Upper lobe of left lung (tissue), 6 donors: ENCODE data around the gene RPL5. TPM values are rescaled to one million over a fixed set of nuclear protein-coding genes. Genes with fewer than 3 reads are reported as not detected.
"Not testable (repeated sequence)": the region's sequence is repeated elsewhere in the genome, so short reads cannot be mapped to it uniquely, and the experiment has no call there.

Source experiments
- ATAC-seq, 2 donors: fragments of 200-7000 bp; cut with Tn5 transposase; one replicate each; pipeline ENCODE4 v1.9.1; 2022; ENCODE audit warnings: mild to moderate bottlenecking in 2 of 2, moderate library complexity in 2 of 2; ENCODE audit not compliant: low FRiP score in 2 of 2
- DNase-seq, 2 donors: peaks; one replicate each; pipeline ENCODE4 v3.0.0-alpha.2; 2019 to 2020
- H3K27ac ChIP-seq, 4 donors: fragments of 200-600 bp; sonication (generic); one replicate each; pipeline ENCODE4 v1.5.1; 2016 to 2019
- H3K27me3 ChIP-seq, 4 donors: fragments of 200-600 bp; sonication (generic); one replicate each; pipeline ENCODE4 v1.5.1; 2017 to 2019
- H3K36me3 ChIP-seq, 4 donors: fragments of 200-600 bp; sonication (generic); one replicate each; pipeline ENCODE4 v1.5.1; 2016 to 2019
- H3K4me1 ChIP-seq, 4 donors: fragments of 200-600 bp; sonication (generic); one replicate each; pipeline ENCODE4 v1.5.1; 2018 to 2019
- H3K4me3 ChIP-seq, 4 donors: fragments of 200-600 bp; sonication (generic); one replicate each; pipeline ENCODE4 v1.5.1; 2017 to 2019; ENCODE audit warnings: mild to moderate bottlenecking in 2 of 4, moderate library complexity in 1 of 4
- H3K9me3 ChIP-seq, 4 donors: fragments of 200-600 bp; sonication (generic); one replicate each; pipeline ENCODE4 v1.5.1; 2018 to 2019
- EP300 ChIP-seq, 4 donors: sonication (generic); formaldehyde crosslinking; IDR thresholded peaks; one replicate each; pipeline ENCODE4 v1.5.1; 2017; ENCODE audit warnings: antibody characterized with exemption in 4 of 4, control low read depth in 2 of 4
- POLR2A ChIP-seq, 4 donors: fragments of 450-650 bp; IDR thresholded peaks; one replicate each; pipeline ENCODE4 v1.5.1; 2016 to 2017; ENCODE audit warnings: antibody characterized with exemption in 4 of 4, mild to moderate bottlenecking in 2 of 4
- POLR2AphosphoS5 ChIP-seq, 2 donors: sonication (generic); formaldehyde crosslinking; IDR thresholded peaks; one replicate each; pipeline ENCODE4 v1.5.1; 2017; ENCODE audit warnings: antibody characterized with exemption in 2 of 2
- WGBS, 2 donors: methylation state at CpG; one replicate each; pipeline ENCODE4 v1.1.5; 2017 to 2018; 5-methylcytosine and 5-hydroxymethylcytosine counted together
- total RNA-seq, 6 donors: library from RNA; depleted of rRNA in 4 of 6; stranded (reverse); fragments of >200 nt in 4 of 6; gene quantifications; one replicate each; pipeline versions ENCODE4 v1.1.0 to v1.2.1, GENCODE V29; 2016 to 2021
- TF ChIP-seq, protein P1 (sequence below), 6 experiments: fragments of 450-650 bp in 4 of 6; fragments of 200-600 bp in 2 of 6; sonication (generic) in 2 of 6; IDR thresholded peaks; one replicate each; pipeline ENCODE4 v1.5.1; 2016 to 2019; ENCODE audit warnings: antibody characterized with exemption in 6 of 6
- donor health status: DM: no; HTN: no; CAD: no; lungs with moderate emphysema.
- donor health status: DM: no; HTN: yes; CAD: no; lungs with severe emphysema.

The RPL5 gene
- total RNA-seq, result 1,000 to 10,000 TPM in 1 of 6 donors, 100 to 1,000 TPM in 5; 716 to 1,207 (median 813) TPM

GRCh38 chr1:92831762-92832536 lies at the start of gene RPL5:
Gene RPL5 (plus strand): TSS chr1:92832040. CDS start chr1:92832115, 75 bp downstream.
- H3K27me3 ChIP-seq, result no peaks in the 10 kb centered on the region
- 0 to 1% methylated on average over 30 to 52 of the region's 57 CpGs for WGBS, 2 donors
- H3K4me3 ChIP-seq, result peak within 1 kb of the TSS; percentile 84 to 95 (median 91)
- peaks cover 21 to 48% (median 24%) of the 10 kb centered on the region in 4 donors for H3K4me1 ChIP-seq
- DNase-seq, result peak; percentile 96
- no peaks in the 10 kb centered on the region for H3K9me3 ChIP-seq
- TF ChIP-seq, protein P1, sequence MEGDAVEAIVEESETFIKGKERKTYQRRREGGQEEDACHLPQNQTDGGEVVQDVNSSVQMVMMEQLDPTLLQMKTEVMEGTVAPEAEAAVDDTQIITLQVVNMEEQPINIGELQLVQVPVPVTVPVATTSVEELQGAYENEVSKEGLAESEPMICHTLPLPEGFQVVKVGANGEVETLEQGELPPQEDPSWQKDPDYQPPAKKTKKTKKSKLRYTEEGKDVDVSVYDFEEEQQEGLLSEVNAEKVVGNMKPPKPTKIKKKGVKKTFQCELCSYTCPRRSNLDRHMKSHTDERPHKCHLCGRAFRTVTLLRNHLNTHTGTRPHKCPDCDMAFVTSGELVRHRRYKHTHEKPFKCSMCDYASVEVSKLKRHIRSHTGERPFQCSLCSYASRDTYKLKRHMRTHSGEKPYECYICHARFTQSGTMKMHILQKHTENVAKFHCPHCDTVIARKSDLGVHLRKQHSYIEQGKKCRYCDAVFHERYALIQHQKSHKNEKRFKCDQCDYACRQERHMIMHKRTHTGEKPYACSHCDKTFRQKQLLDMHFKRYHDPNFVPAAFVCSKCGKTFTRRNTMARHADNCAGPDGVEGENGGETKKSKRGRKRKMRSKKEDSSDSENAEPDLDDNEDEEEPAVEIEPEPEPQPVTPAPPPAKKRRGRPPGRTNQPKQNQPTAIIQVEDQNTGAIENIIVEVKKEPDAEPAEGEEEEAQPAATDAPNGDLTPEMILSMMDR (IDR thresholded peaks at IDR 0.05), result peak; percentile 95 to 99 (median 98)
- peak in 1 of 4 donors; percentile 82 for TF ChIP-seq EP300 (IDR thresholded peaks at IDR 0.05)
- peak in 3 of 4 donors; percentile 93 to 97 (median 95) for TF ChIP-seq POLR2A (IDR thresholded peaks at IDR 0.05)
- peak; percentile 98 to 99 for TF ChIP-seq POLR2AphosphoS5 (IDR thresholded peaks at IDR 0.05)
- peak; percentile 99 for ATAC-seq
- peak within 1 kb of the TSS; percentile 91 to 97 (median 95) for H3K27ac ChIP-seq
- peaks cover 12 to 39% (median 19%) of the 10 kb centered on the region in 4 donors for H3K36me3 ChIP-seq

- H3K27me3 ChIP-seq, ATAC-seq, H3K36me3 ChIP-seq, H3K9me3 ChIP-seq: not testable (repeated sequence)
- 67 to 72% methylated on average over 13 to 14 of the region's 14 CpGs for WGBS, 2 donors
- H3K4me3 ChIP-seq, result peak overlapping the region; percentile 60 to 82 (median 70)
- peak in 1 of 2 donors; percentile 32 for DNase-seq
- peak overlapping the region; percentile 93 to 99 (median 96) for H3K27ac ChIP-seq
- H3K4me1 ChIP-seq, result peaks cover 15 to 29% (median 22%) of the 10 kb centered on the region in 4 donors
Observed at GRCh38 chr1:92783550-92783949, 48.3 kb upstream of the RPL5 start.

DNA sequence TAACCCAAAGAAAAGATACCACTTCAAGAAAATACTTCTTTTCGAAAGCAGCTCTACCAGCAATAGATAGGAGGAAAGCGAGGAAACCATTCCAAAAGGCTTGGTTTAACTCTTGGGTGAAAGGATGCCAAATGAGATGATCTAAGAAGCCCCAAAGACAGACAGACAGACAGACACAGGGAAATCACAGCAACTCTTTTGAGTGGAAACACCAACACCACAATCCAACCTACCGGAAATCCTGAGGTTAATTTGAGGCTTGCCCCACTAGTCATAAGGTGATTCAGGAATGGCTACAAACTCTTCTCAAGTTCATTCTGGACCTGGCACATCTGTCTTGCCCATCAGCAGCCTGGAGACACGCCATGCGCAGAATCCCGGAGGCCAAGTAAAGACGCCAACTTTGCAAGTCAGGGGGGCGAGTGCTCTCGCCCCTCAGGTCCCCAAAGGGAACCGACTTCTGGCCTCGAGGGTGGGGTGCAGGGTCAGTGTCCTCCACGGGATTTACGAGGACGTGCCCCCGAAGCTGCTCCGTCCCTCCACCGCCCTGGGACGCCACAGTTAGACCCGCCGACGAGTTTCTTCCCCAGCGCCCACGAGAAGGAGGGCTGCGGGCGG lies 47.7 kb upstream of the RPL5 start:
- no peaks in the 10 kb centered on the region for H3K27me3 ChIP-seq
- no peaks in the 10 kb centered on the region for H3K36me3 ChIP-seq
- peaks cover 15 to 29% (median 22%) of the 10 kb centered on the region in 4 donors for H3K4me1 ChIP-seq
- peak overlapping the region; percentile 93 to 99 (median 96) for H3K27ac ChIP-seq
- TF ChIP-seq, protein P1 (IDR thresholded peaks at IDR 0.05), result no peak
- TF ChIP-seq EP300 (IDR thresholded peaks at IDR 0.05) (no peak), POLR2A (IDR thresholded peaks at IDR 0.05) (no peak), POLR2AphosphoS5 (IDR thresholded peaks at IDR 0.05) (no peak)
- ATAC-seq, result peak in 1 of 2 donors; percentile 2
- peak in 1 of 2 donors; percentile 40 for DNase-seq
- peak overlapping the region; percentile 60 to 82 (median 70) for H3K4me3 ChIP-seq
- WGBS, 2 donors, result 4 to 13% methylated on average over 3 to 14 of the region's 25 CpGs
- no peaks in the 10 kb centered on the region for H3K9me3 ChIP-seq

DNA sequence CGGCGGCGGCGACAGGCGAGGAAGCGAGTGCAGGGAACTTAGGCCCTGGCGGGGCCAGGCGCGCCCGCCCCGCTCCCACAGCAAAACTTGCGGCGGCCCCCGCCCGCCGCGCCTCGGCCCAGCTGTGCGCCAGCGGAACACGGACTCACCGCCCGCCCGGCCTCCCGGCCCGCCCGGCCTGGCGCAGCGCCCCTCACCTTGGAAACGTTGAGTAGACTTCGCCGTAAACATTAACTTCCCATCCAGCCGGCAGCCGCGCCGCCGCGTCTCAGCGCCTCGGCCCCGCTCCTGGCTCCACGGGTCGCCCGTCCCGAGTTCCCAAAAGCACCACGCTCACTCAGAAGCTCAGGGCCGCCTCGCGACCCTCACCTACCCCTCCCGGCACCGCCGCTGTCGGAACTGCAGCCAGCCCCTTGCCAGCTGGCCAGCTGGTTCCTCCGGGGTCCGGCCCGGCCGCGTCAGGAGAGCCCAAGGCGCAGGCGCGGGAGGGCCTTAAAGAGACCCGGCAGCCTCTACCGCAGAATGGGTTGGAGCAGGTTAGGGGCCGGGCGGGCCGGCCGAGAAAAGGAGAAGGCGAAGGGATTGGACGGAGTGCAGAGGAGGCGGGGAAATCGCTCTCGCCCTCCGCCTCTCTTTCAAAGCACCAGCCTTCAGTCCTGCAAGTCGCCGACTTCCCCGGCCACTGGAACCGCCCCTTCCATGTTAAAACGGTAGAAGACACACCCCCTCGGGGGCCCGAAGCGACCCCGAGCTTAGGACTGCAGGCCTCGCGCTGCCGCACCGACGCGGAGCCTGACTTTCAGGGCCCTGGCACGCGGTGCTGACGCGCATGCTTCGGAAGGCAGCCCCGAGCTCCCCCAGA lies 47.0 kb upstream of the RPL5 start, which contains the start of gene EVI5:
Gene EVI5, minus strand, starts transcription at position 470 of the 862 bp plus-strand sequence. CDS start 48,562 bp downstream, outside the sequence.
- no peaks in the 10 kb centered on the region for H3K27me3 ChIP-seq
- H3K36me3 ChIP-seq, result no peaks in the 10 kb centered on the region
- TF ChIP-seq EP300 (IDR thresholded peaks at IDR 0.05) (no peak), POLR2AphosphoS5 (IDR thresholded peaks at IDR 0.05) (peak; percentile 84 to 86), POLR2A (IDR thresholded peaks at IDR 0.05) (peak in 3 of 4 donors; percentile 73 to 96 (median 89))
- TF ChIP-seq, protein P1 (IDR thresholded peaks at IDR 0.05), result peak in 2 of 6 experiments; percentile 9 to 15
- peak within 1 kb of the TSS; percentile 60 to 82 (median 70) for H3K4me3 ChIP-seq
- peaks cover 15 to 29% (median 23%) of the 10 kb centered on the region in 4 donors for H3K4me1 ChIP-seq
- DNase-seq, result peak; percentile 97 to 98
- 0 to 2% methylated on average over 23 to 47 of the region's 94 CpGs for WGBS, 2 donors
- peak; percentile 98 to 99 for ATAC-seq
- H3K27ac ChIP-seq, result peak within 1 kb of the TSS; percentile 93 to 99 (median 96)
- H3K9me3 ChIP-seq, result no peaks in the 10 kb centered on the region
